AG04450 (cell line): Measurements from ENCODE around the gene SMPDL3B. TPM values are rescaled to one million over a fixed set of nuclear protein-coding genes. Genes with fewer than 3 reads are reported as not detected.

Source experiments
- CTCF ChIA-PET: fragments of 300-600, 350-600 bp; formaldehyde crosslinking; extraction: SDS; loops from one replicate; lab custom pipeline; 2022; ENCODE audit warnings: antibody characterized with exemption, inconsistent platforms; lab: Charles Lee
- POLR2A ChIA-PET: fragments of 350-600 bp; formaldehyde crosslinking; extraction: SDS; loops from one replicate; lab custom pipeline; 2021; ENCODE audit warnings: antibody characterized with exemption, inconsistent platforms; lab: Yijun Ruan, JAX
- DNase-seq: peaks from one replicate; pipeline ENCODE4 v3.0.0-alpha.2; 2011; ENCODE audit warnings: low read depth, low spot score
- H3K27ac ChIP-seq: one replicate; pipeline ENCODE4 v1.5.1; 2012; ENCODE audit warnings: low read depth, low read length, control low read depth
- H3K27me3 ChIP-seq: one replicate; pipeline ENCODE4 v1.6.0; 2012; ENCODE audit warnings: low read length; ENCODE audit not compliant: control insufficient read depth, insufficient read depth
- H3K4me3 ChIP-seq: 2 replicates; pipeline ENCODE4 v1.5.1; 2011; ENCODE audit warnings: mild to moderate bottlenecking, low read depth, low read length, control low read depth
- H3K9me3 ChIP-seq: 2 replicates; pipeline ENCODE4 v1.5.1; 2012; ENCODE audit warnings: low read length; ENCODE audit not compliant: control insufficient read depth, insufficient read depth
- polyA plus RNA-seq: library from polyadenylated mRNA; depleted of rRNA; stranded (reverse); fragments of >200 nt; gene quantifications from 2 replicates; pipeline ENCODE4 v1.2.3, GENCODE V29; 2011
- TF ChIP-seq, protein P1 (sequence below): IDR thresholded peaks from 2 replicates; pipeline ENCODE4 v1.5.1; 2011; ENCODE audit warnings: low read depth, low read length, control low read depth, inconsistent platforms

The SMPDL3B gene
- polyA plus RNA-seq, 1 experiment, result 0.05 TPM

GRCh38 chr1:27949027-27949426, 14.2 kb downstream of the SMPDL3B start:
- H3K27me3 ChIP-seq, result peaks cover 18% of the 10 kb centered on the region
- CTCF ChIA-PET, result interaction anchor here (1.4 kb wide), 1 partner anchor 31 kb away, joined by 4 read pairs; no protein-coding TSS in a partner anchor
- TF ChIP-seq, protein P1, sequence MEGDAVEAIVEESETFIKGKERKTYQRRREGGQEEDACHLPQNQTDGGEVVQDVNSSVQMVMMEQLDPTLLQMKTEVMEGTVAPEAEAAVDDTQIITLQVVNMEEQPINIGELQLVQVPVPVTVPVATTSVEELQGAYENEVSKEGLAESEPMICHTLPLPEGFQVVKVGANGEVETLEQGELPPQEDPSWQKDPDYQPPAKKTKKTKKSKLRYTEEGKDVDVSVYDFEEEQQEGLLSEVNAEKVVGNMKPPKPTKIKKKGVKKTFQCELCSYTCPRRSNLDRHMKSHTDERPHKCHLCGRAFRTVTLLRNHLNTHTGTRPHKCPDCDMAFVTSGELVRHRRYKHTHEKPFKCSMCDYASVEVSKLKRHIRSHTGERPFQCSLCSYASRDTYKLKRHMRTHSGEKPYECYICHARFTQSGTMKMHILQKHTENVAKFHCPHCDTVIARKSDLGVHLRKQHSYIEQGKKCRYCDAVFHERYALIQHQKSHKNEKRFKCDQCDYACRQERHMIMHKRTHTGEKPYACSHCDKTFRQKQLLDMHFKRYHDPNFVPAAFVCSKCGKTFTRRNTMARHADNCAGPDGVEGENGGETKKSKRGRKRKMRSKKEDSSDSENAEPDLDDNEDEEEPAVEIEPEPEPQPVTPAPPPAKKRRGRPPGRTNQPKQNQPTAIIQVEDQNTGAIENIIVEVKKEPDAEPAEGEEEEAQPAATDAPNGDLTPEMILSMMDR, result no peak
- no peak for DNase-seq
- H3K27ac ChIP-seq, result no peak overlapping the region
- H3K4me3 ChIP-seq, result no peak overlapping the region
- POLR2A ChIA-PET, result no interaction called here
- no peaks in the 10 kb centered on the region for H3K9me3 ChIP-seq

GRCh38 chr1:27951396-27951795, 16.6 kb downstream of the SMPDL3B start:
- no peak overlapping the region for H3K4me3 ChIP-seq
- DNase-seq, result no peak
- no peak overlapping the region for H3K27ac ChIP-seq
- no peaks in the 10 kb centered on the region for H3K9me3 ChIP-seq
- H3K27me3 ChIP-seq, result peaks cover 27% of the 10 kb centered on the region
- TF ChIP-seq, protein P1, result no peak
- ChIA-PET POLR2A (no interaction called here), CTCF (interaction anchor here (0.7 kb wide), 1 partner anchor 22 kb away, joined by 3 read pairs; no protein-coding TSS in a partner anchor)

GRCh38 chr1:27952147-27952546, 17.3 kb downstream of the SMPDL3B start:
- TF ChIP-seq, protein P1, result no peak

DNA sequence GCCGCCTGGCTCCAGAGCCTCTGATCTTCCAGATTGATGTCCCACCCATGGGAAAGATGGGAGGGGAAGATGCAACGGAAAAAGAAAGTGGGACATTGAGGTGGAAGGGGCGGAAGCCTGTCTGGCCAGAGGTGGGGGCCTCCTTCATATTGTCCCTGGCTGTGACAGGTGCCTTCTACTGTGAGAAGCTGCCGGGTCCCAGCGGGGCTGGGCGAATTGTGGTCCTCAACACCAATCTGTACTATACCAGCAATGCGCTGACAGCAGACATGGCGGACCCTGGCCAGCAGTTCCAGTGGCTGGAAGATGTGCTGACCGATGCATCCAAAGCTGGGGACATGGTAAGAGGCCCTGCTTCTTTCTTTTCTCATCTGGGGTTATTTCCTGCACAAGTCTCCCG, 19.4 kb downstream of the SMPDL3B start:
- Histone ChIP-seq H3K27me3 (peaks cover 27% of the 10 kb centered on the region), H3K4me3 (no peak overlapping the region), H3K9me3 (no peaks in the 10 kb centered on the region; the same call in 1 of the 2 replicates), H3K27ac (no peak overlapping the region)
- TF ChIP-seq, protein P1, result no peak
- no peak for DNase-seq
- ChIA-PET POLR2A (no interaction called here), CTCF (interaction anchor here (1.1 kb wide), 1 partner anchor 13 kb away, joined by 3 read pairs; no protein-coding TSS in a partner anchor)

More at GRCh38 chr1:27952147-27952546, 17.3 kb downstream of the SMPDL3B start:
- POLR2A ChIA-PET, result no interaction called here
- no peak for DNase-seq
- CTCF ChIA-PET, result no interaction called here
- Histone ChIP-seq H3K9me3 (no peaks in the 10 kb centered on the region), H3K27ac (no peak overlapping the region), H3K27me3 (peaks cover 27% of the 10 kb centered on the region), H3K4me3 (no peak overlapping the region)

DNA sequence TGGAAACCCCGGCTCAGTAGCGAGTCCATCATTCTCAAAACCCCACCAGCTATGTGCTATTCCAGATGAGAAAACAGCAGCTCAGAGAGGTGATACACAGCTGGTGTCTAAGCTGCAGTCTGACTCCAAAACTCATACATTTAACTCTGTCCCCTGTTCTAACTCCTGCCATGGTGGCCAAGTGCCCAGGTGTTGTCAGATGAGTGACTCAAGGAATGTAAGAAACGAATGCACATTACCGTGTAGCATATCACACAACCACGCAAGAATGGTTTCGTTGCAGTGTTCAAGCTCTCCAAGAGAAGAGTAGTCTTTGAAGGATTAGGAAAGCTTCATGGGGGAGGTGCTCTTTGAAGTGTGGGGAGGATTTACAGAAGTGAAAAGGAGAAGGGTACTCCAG, 20.3 kb downstream of the SMPDL3B start:
- Histone ChIP-seq H3K4me3 (no peak overlapping the region), H3K27me3 (peaks cover 21% of the 10 kb centered on the region), H3K9me3 (no peaks in the 10 kb centered on the region; the same call in 1 of the 2 replicates), H3K27ac (no peak overlapping the region)
- ChIA-PET CTCF (interaction anchor here (1.1 kb wide), 1 partner anchor 14 kb away, joined by 3 read pairs; no protein-coding TSS in a partner anchor), POLR2A (interaction anchor here (0.6 kb wide), 1 partner anchor 17 kb away, joined by 3 read pairs; no protein-coding TSS in a partner anchor)
- TF ChIP-seq, protein P1, result no peak
- DNase-seq, result no peak
